Uterus (tissue), 4 donors: Measurements from ENCODE around the gene ZBTB20. TPM values are rescaled to one million over a fixed set of nuclear protein-coding genes. Genes with fewer than 3 reads are reported as not detected.

Source experiments
- DNase-seq, 2 donors: peaks; one replicate each; pipeline ENCODE4 v3.0.0-alpha.2; 2019 to 2020
- H3K27ac ChIP-seq, 2 donors: fragments of 200-600 bp; sonication (generic); 1 replicate in 1 of 2; 2 replicates in 1 of 2; pipeline ENCODE4 v1.5.1; 2016 to 2018
- H3K27me3 ChIP-seq, 2 donors: fragments of 200-600 bp; sonication (generic); one replicate each; pipeline ENCODE4 v1.5.1; 2018 to 2019; ENCODE audit warnings: control low read depth in 1 of 2
- H3K36me3 ChIP-seq, 2 donors: fragments of 200-600 bp; sonication (generic); one replicate each; pipeline ENCODE4 v1.5.1; 2019; ENCODE audit warnings: control low read depth in 1 of 2
- H3K4me1 ChIP-seq, 2 donors: fragments of 200-600 bp; sonication (generic); one replicate each; pipeline ENCODE4 v1.5.1; 2018 to 2019; ENCODE audit warnings: control low read depth in 1 of 2
- H3K4me3 ChIP-seq, 2 donors: fragments of 200-600 bp; sonication (generic); 1 replicate in 1 of 2; 2 replicates in 1 of 2; pipeline ENCODE4 v1.5.1; 2018 to 2019; ENCODE audit warnings: mild to moderate bottlenecking in 1 of 2
- H3K9me3 ChIP-seq, 2 donors: fragments of 200-600 bp; sonication (generic); one replicate each; pipeline ENCODE4 v1.5.1; 2019; ENCODE audit warnings: control low read depth in 1 of 2
- CTCF ChIP-seq, 4 experiments: fragments of 200-600 bp in 2 of 4; fragments of 450-650 bp in 2 of 4; sonication (generic) in 2 of 4; IDR thresholded peaks; one replicate each; pipeline ENCODE4 v1.5.1; 2016 to 2019; ENCODE audit warnings: antibody characterized with exemption in 4 of 4, mild to moderate bottlenecking in 2 of 4, moderate library complexity in 1 of 4
- POLR2A ChIP-seq, 2 donors: fragments of 450-650 bp; IDR thresholded peaks; one replicate each; pipeline ENCODE4 v1.6.1; 2016; ENCODE audit warnings: antibody characterized with exemption in 2 of 2, mild to moderate bottlenecking in 1 of 2, moderate library complexity in 1 of 2
- intact Hi-C: fragments of 100-400 bp; cut with DNase I; formaldehyde crosslinking; loops from one replicate; pipeline ENCODE4 v1.15.1; 2023; ENCODE audit warnings: low total_unique reads
- total RNA-seq, 4 donors: library from RNA; depleted of rRNA in 3 of 4; stranded (reverse); fragments of >200 nt in 3 of 4; gene quantifications; one replicate each; pipeline versions ENCODE4 v1.1.0 to v1.2.4, GENCODE V29; 2014 to 2023
- donor health status: DM: yes; HTN: yes; CAD: no.

The ZBTB20 gene
- total RNA-seq, 4 donors from 2014 or later, result 35.6 to 157 (median 85.1) TPM

DNA sequence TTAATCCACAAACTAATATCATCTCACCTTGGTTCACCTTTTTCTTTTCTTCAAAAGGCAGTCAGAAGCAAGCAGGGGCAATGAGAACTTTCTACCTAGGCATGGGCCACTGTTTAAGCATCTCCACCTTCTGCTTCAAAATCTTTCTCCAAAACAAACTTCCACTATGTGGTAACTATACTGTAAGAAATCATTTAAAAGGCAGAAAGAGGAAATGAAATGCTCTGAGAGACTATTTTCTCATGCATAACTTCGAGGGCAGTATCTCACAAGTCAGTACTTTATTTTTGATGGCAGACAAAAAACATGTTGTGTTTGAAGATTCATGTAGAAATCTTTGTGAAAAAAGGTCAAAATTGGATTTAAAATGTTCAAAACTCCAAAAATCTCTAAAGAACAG is 419.7 kb downstream of the ZBTB20 start:
- Histone ChIP-seq H3K4me1 (no peaks in the 10 kb centered on the region), H3K36me3 (no peaks in the 10 kb centered on the region), H3K27ac (no peak overlapping the region), H3K4me3 (no peak overlapping the region), H3K9me3 (no peaks in the 10 kb centered on the region), H3K27me3 (no peaks in the 10 kb centered on the region)
- DNase-seq, result no peak
- TF ChIP-seq POLR2A (IDR thresholded peaks at IDR 0.05) (no peak), CTCF (IDR thresholded peaks at IDR 0.05) (no peak)
- intact Hi-C loops, result no loop called here

DNA sequence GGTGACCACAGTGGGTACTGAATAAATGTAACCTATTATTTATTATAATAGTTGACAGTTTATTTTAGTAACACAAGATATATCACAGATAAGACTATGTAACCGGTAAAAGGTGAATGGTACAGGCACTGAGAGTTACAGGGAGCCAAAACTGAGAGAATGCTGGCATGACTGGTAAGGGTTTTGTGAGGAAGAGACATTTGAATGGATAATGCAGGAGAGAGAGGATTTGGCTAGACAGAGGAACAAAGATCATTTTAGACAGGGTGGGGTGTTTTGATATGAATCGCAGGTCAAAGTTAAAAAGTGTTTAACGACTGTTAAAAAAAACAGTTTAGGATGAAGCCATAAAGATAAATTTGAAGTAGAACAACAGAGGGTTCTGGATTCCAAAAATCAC is 421.1 kb downstream of the ZBTB20 start:
- no peak overlapping the region for H3K27ac ChIP-seq
- DNase-seq, result no peak
- H3K36me3 ChIP-seq, result no peaks in the 10 kb centered on the region
- H3K4me1 ChIP-seq, result no peaks in the 10 kb centered on the region
- no peak for TF ChIP-seq CTCF (IDR thresholded peaks at IDR 0.05)
- no peak for TF ChIP-seq POLR2A (IDR thresholded peaks at IDR 0.05)
- H3K27me3 ChIP-seq, result no peaks in the 10 kb centered on the region
- intact Hi-C loops, result no loop called here
- H3K9me3 ChIP-seq, result no peaks in the 10 kb centered on the region
- no peak overlapping the region for H3K4me3 ChIP-seq

GRCh38 chr3:114722530-114722929 is 424.6 kb downstream of the ZBTB20 start:
- Histone ChIP-seq H3K4me3 (no peak overlapping the region), H3K27me3 (no peaks in the 10 kb centered on the region), H3K4me1 (no peaks in the 10 kb centered on the region), H3K9me3 (no peaks in the 10 kb centered on the region), H3K27ac (no peak overlapping the region), H3K36me3 (no peaks in the 10 kb centered on the region)
- TF ChIP-seq POLR2A (IDR thresholded peaks at IDR 0.05) (no peak), CTCF (IDR thresholded peaks at IDR 0.05) (no peak)
- DNase-seq, result no peak
- intact Hi-C loops, result no loop called here

DNA sequence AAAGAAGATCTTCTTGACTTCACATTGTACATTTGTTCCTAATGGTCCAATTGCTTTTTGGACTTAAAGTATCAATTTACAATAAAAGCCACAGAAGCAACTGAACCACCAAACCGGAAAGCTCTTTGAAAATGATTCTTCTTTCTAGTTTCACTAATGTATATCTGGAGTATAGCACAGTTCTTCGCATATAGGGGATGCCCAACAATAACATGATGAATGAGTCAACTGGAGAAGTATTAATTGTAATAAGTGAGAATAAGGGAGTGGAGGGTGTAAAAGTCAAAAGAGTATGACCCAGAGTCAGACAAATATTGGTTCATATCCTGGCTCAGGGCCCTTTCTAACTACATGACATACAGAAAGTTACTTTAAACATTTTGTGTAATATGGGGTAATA is 425.2 kb downstream of the ZBTB20 start:
- Histone ChIP-seq H3K36me3 (no peaks in the 10 kb centered on the region), H3K4me3 (no peak overlapping the region), H3K27ac (no peak overlapping the region), H3K27me3 (no peaks in the 10 kb centered on the region), H3K4me1 (no peaks in the 10 kb centered on the region), H3K9me3 (no peaks in the 10 kb centered on the region)
- intact Hi-C loops, result no loop called here
- no peak for TF ChIP-seq CTCF (IDR thresholded peaks at IDR 0.05)
- TF ChIP-seq POLR2A (IDR thresholded peaks at IDR 0.05), result no peak
- no peak for DNase-seq

DNA sequence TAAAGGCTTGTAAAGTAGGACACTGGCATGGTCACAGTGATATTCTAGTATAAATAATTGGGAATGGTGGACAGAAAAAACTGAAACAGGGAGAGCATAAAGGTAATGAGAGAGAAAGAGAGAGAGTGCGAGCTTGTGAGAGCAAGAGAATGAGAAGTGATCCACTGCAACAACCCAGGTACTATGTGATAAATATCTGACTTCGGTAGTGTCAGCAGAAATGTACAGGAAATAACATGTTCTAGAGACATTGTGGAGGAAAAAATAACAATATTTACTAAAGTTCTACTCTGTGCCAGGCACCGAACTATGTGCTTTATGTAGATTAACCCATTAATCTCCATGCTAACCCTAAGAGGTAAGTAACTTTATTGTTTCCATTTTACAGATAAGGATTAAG is 425.9 kb downstream of the ZBTB20 start:
- no peak overlapping the region for H3K4me3 ChIP-seq
- H3K9me3 ChIP-seq, result no peaks in the 10 kb centered on the region
- H3K36me3 ChIP-seq, result no peaks in the 10 kb centered on the region
- intact Hi-C loops, result no loop called here
- H3K27me3 ChIP-seq, result no peaks in the 10 kb centered on the region
- TF ChIP-seq CTCF (IDR thresholded peaks at IDR 0.05) (no peak), POLR2A (IDR thresholded peaks at IDR 0.05) (no peak)
- no peak overlapping the region for H3K27ac ChIP-seq
- H3K4me1 ChIP-seq, result no peaks in the 10 kb centered on the region
- no peak for DNase-seq
